AG09319 (cell line): ENCODE data around the gene RFX1.

ENCODE experiments used
- DNase-seq: peaks from one replicate; pipeline ENCODE4 v3.0.0-alpha.2; 2010; ENCODE audit warnings: low read depth; ENCODE audit errors: extremely low read depth
- CTCF ChIP-seq: IDR thresholded peaks from 2 replicates; pipeline ENCODE4 v1.5.1; 2011; ENCODE audit warnings: low read depth, mild to moderate bottlenecking, inconsistent platforms, low read length, moderate library complexity

The RFX1 gene

GRCh38 chr19:14006085-14006765, at the start of gene RFX1:
Gene RFX1, minus strand, starts transcription at chr19:14006320. Its CDS starts 12,477 bp downstream, at chr19:13993843.
- peak; percentile 100 for DNase-seq
- no peak for TF ChIP-seq CTCF

GRCh38 chr19:14055396-14055795, 49.3 kb upstream of the RFX1 start:
- no peak for DNase-seq
- TF ChIP-seq CTCF, result no peak

GRCh38 chr19:14054721-14055120, 48.6 kb upstream of the RFX1 start:
- no peak for TF ChIP-seq CTCF
- DNase-seq, result no peak

GRCh38 chr19:14054099-14054498, 48.0 kb upstream of the RFX1 start:
- TF ChIP-seq CTCF, result no peak
- no peak for DNase-seq

DNA sequence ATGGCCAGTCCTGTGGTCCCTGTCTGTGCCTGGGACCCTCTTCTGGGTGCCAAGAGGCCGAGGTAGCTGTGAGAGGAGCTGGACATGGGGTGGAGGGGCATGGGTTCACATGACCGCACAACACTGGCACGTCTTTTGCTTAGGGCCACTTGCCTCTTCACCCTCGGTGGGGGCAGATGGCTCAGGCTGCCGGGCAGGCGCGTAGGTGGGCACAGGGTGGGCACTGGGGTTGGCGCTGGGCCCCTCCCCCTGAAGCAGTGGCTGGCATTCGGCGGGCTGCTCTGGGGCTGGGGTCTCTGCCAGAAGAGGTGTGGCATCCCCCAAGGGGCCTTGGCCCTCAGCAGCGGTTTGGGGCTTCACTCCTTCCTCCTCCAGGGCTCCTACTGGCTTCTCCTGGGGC, 47.4 kb upstream of the RFX1 start:
- no peak for TF ChIP-seq CTCF
- DNase-seq, result no peak

- no peak for DNase-seq
Measured at GRCh38 chr19:14053032-14053431, 46.9 kb upstream of the RFX1 start.

DNA sequence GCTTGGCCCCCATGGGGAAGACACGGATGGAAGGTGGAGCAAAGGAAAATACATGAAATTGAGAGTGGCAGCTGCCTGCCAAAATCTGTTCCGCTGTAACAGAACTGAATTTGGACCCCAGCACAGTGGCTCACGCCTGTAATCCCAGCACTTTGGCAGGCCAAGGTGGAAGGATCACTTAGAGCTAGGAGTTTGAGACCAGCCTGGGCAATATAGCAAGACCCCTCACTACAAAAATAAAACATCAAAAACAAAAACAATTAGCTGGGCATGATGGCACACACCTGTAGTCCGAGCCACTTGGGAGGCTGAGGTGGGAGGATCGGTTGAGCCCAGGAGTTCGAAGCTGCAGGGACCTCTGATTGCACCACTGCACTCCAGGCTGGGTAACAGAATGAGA, 46.4 kb upstream of the RFX1 start:
- DNase-seq, result no peak
- TF ChIP-seq CTCF, result no peak

More at GRCh38 chr19:14053032-14053431, 46.9 kb upstream of the RFX1 start:
- no peak for TF ChIP-seq CTCF
